ELF-1 (cell line): ENCODE data around the gene IFT81.
"Not testable (repeated sequence)": the region's sequence is repeated elsewhere in the genome, so short reads cannot be mapped to it uniquely, and the experiment has no call there.

Experiments
- DNase-seq: peaks from one replicate; pipeline ENCODE4 v3.0.0-alpha.2; 2016; ENCODE audit warnings: low read depth, low spot score

Gene IFT81

DNA sequence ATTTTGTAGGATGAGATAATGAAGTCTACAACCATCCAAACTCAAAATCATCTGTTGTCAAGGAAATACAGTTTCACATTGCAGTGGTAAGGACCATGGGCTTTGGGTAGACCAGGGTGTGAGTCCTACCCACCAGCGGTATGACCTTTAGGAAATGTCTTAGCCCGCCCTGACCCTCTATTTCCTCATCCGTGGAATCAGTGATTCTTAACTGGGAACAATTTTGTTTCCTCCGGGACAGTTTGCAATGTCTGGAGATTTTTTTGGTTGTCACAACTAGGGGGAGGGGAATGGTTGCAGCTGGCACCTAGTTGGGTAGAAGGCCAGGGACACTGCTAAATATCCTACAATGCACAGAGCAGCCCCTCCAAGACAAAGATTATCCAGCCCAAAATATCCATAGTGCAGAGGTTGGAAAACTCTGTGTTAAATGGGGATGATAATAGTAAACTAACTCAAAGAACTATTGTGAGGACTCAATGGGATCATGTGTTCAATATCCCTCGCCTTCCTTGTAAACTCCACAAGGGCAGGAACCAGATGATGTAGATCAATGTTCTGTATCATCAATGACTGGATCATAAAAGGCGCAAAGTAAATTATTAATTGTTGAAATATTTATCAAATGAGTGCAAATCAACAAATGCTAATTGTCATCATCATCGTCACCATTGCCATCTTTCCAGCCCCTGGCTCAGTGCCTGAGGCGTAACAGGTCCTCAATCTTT is 15.7 kb upstream of the IFT81 start:
- no peak for DNase-seq

DNA sequence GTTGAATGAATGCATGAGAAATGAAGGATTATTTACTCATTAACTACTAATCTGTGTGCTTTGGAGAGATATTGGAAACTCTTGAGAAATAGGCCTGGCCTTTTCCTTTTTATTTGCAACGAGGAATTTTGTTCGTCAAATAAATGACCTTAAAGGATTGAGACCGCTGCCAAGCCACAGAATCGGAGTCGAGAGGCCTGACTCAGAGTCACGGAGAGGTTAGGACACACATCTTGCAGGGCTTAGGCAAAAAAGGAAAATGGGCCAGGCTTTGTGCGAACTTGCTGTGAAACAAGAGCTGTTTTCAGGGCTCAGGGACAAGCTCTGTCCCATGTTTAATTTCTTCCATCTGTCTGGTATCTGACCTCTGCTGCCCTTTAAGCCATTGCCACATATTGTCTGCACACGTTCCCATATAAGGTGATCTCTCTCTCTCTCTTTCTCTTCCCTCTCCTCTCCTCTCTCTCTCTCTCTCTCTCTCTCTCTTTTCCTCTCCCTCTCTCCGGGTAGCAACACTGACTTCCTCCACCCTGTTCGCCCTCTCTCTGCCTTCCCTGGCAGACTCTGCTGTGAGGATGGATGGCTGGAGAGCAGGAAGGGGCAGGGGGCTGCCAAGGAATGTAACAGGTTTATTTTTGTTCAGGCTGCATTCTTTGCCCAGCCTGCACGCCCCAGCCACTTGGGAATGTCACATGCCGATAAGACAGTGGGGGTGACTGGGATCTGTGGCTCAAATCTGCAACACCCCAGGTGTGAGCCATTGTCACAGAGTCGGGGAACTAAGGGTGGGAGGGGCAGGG is 14.9 kb upstream of the IFT81 start:
- peak; percentile 32 for DNase-seq

- no peak for DNase-seq
Measured at GRCh38 chr12:110109837-110110535, 14.2 kb upstream of the IFT81 start.

DNA sequence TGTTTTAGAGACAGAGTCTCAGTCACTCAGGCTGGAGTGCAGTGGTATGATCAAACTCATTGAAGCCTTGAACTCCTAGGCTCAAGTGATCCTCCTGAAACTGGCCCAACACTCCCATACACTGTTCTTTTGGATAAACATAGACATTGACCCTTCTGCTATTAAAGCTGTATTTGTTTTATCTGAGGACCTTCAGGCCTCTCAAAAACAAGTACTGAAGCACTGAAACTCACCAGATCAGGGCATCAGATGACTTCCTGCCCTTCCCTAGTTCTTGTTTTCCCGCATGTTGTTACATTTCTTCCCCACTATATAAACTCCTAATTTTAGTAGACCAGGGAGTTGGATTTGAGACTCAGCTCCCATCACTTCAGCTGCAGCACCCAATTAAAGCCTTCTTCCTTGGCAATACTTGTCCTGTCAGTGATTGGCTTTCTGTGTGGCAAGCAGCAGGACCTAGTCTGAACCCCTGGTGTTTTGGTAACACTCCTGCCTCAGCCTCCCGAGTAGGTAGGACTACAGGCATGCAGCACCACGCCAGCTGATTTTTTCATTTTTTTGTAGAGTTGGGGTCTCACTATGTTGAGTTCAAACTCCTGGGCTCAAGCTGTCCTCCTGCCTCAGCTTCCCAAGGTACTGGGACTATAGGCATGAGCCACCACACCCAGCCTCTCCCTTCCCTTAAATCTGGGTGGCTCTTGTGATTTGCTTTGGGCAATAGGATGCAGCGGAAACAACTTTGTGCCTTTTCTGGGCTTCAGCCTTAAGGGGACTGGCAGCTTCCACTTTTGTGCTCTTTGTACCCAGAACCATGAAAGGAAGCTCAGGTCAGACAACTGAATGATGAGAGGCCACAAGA is 12.5 kb upstream of the IFT81 start:
- DNase-seq = no peak

GRCh38 chr12:110112335-110112660 is 11.9 kb upstream of the IFT81 start:
- no peak for DNase-seq

GRCh38 chr12:110114528-110114937 is 9.6 kb upstream of the IFT81 start:
- no peak for DNase-seq

DNA sequence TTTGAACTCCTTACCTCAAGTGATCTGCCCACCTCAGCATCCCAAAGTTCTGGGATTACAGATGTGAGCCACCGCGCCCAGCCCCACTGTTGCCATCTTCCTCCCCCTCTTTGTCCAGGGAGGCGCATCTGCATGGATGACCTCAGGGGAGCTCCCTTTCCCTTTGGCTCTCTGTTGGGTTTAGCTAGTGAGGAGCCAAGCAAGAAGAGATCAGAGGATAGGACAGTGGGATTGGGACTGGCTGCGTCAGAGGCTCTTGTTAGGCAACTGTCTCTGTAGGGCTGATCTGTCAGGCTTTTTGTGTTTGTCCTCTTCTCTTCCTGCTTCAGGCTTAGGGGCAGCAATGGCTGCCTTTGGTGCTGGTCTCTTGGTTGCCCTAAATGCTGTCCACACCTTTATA is 8.5 kb upstream of the IFT81 start:
- no peak for DNase-seq

GRCh38 chr12:110116623-110117022 is 7.5 kb upstream of the IFT81 start:
- DNase-seq = no peak

GRCh38 chr12:110117210-110117609 is 6.9 kb upstream of the IFT81 start:
- not testable (repeated sequence) for DNase-seq

DNA sequence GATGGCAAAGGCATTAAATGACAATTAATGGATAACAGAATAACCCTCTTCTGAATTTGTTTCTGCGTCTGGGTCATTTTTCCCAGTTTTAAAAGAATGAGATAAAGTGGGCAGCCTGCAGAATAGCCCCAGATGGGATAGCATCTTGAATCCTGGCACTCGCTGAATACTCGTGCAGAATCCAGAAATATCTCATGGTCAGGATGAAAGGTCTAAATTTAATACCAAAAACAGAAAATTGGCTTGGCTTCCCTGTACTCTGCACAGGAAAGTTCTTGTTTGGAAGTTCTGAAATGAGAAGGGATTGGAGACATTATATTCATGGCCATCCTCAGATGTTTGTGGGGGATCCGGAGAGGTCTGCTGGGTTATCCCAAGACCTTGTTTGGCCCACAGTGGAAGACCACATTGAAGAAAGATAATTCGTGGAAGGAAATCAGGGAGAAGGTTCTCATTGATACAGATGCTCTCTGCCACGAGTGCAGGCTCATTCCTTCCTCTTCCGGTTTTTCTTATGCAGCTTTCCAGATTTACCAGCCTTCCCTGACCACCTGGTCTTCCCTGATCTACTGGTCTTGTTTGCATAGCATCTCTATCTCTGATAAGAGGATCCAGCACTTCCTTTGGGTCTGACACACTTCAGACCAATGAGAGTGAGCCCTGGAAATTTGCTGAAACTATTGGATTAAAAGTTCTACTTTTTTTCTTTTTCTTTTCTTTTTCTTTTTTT is 6.0 kb upstream of the IFT81 start:
- no peak for DNase-seq

DNA sequence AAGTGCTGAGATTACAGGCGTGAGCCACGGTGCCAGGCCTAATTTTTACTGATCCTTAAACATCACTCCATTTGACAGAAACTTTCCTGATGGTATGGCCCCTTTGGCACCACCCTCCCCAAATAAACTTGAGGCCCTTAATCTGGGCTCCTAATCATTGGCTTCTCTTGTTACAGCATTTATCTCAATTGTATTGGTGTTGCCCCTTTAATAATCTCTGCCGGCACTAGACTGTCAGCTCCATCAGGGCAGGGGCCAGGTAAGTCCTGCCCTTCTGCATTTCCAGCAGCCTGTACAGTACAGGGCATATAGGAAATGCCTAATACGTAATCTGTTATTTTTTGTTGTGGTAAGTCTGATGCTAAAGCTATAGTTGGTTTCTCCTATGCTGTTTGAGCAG is 1.2 kb upstream of the IFT81 start:
- DNase-seq = no peak

DNA sequence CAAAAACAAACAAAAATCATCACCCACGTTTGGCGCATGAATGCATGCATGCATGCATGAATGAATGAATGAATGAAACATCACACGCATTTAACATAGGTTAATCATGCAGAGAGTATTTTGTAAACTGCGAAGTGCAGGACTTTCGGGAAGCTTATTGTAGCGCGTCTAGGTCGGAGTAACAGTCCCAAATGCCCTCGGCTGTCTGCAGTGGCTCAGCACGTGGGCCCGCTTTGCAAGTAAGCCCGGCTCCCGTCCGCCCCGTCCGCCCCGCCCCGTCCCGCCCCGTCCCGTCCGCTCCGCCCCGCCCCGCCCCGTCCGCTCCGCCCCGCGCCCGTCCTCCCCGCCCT is 263 bp upstream of the IFT81 start:
- DNase-seq = no peak

DNA sequence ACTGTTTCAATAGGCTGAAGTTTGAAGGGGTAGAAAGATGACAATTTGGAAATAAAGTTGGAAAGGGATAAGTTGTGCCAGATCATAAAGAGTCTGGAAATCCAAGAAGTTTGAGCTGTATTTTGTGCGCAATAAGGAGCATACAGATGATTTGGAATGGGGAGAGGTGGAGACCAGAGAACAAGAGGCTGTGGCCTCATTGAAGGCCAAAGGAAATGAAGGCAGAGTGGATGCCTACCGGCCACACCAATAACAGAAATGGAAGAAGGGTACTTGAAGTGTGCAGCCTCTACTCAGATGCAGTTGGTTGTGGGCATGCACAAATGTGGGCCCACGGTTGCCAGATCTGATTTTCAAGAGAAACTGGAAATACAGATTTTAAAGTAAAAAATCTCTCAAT is 2.4 kb downstream of the IFT81 start:
- no peak for DNase-seq

DNA sequence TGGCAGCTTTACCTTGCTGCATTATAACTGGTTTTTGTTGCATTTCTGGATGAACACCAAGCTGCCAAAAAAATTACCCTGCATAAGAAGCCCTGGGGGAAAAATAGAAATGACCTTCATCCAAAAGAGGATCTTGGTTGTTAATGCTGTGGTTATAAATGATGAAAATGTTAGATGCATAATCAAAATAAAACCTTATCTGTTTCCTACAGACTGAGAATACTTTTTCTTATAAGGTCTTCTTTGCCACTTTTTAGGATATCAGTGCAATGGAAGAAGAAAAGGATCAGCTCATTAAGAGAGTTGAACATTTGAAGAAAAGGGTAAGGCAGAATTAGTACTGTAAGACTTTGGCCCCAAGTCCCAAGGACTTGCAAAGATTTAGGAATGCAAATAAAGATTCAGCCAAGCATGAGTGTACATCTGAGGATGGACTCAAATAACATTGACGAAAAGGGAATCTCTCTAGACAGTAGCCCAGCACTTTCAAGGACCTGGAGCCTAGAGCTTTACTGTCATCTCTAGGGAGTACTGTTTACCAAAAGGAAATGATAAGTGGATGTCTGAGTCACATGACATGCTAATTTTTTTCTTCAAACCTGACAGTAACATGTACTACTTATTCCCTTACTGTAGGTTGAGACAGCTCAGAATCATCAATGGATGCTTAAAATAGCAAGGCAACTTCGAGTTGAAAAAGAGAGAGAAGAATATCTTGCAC is 10.7 kb downstream of the IFT81 start:
- DNase-seq = no peak

DNA sequence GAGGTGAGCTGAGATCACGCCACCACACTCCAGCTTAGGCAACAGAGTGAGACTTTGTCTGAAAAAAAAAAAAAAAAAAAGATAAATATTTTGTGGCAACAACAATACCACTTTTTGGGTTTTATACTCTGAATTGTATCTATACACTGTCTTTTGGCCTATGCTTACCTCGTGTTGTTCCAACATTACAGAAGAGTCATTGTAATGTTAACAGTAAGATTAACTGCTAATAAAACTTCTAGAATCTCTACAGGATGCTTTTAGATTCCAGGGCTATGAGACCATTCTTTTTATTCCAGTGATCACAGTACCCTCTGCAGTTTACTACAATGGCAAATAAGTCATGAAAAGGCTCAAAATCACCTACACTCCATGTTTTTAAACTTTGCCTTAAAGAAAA is 11.6 kb downstream of the IFT81 start:
- DNase-seq = no peak

DNA sequence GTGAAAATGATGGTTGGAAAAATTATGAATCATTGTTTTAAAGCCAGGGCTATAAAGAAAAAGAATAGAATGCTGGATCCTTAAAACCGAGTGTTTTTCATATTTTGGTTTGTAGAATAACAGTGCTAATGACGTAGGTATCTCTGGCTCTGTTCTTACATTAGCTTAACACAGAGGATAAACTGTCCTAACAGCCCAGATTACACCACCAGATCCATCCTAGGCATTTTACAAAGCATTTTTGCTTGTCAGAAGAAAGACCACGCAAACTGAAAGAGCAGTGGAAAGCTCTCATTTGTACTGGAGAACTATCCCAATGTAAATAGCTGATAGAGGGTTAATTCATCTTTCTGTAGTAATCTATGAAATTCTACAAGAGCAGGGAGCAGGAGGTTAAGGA is 13.6 kb downstream of the IFT81 start:
- no peak for DNase-seq

GRCh38 chr12:110141389-110141788 is 17.2 kb downstream of the IFT81 start:
- no peak for DNase-seq

GRCh38 chr12:110146986-110147385 is 22.8 kb downstream of the IFT81 start:
- no peak for DNase-seq

- no peak for DNase-seq
Measured at GRCh38 chr12:110149086-110149660, 25.0 kb downstream of the IFT81 start.

DNA sequence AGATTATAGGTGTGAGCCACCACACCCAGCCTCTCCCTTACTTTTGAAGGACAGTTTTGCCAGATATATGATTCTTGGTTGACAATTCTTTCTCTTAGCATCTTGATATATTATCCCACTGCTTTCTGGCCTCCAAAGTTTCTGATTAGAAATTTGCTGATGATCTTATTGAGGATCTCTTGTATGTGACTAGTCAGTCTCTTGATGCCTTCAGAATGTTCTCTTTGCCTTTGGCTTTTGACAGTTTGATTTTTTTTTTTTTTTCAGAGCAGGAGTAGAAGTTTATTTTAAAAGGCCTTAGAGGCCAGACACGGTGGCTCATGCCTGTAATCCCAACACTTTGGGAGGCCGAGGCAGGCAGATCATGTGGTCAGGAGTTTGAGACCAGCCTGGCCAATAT is 32.6 kb downstream of the IFT81 start:
- DNase-seq = no peak
